ENCODE results near the gene CCDC126.

DNA sequence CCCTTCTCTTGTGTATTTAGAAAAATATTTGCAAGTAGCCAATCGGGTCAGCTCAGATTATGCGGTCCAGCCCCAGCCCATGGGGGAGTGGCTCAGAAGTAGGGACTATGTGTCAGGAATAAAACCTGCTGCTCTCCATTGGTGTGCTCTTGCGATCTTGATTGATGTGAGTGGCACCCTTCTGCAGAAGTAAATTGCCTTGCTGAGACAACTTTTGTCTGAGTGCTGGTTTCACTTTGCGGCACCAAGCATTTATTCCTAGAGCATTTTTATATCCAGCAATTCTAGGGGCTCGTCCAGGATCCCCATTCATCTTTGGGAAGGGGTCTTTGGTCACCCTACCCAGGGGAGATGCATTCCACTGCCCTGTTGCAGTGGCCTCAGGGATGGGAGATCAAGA, 56.8 kb downstream of the CCDC126 start:
- TF ChIP-seq, protein P1, sequence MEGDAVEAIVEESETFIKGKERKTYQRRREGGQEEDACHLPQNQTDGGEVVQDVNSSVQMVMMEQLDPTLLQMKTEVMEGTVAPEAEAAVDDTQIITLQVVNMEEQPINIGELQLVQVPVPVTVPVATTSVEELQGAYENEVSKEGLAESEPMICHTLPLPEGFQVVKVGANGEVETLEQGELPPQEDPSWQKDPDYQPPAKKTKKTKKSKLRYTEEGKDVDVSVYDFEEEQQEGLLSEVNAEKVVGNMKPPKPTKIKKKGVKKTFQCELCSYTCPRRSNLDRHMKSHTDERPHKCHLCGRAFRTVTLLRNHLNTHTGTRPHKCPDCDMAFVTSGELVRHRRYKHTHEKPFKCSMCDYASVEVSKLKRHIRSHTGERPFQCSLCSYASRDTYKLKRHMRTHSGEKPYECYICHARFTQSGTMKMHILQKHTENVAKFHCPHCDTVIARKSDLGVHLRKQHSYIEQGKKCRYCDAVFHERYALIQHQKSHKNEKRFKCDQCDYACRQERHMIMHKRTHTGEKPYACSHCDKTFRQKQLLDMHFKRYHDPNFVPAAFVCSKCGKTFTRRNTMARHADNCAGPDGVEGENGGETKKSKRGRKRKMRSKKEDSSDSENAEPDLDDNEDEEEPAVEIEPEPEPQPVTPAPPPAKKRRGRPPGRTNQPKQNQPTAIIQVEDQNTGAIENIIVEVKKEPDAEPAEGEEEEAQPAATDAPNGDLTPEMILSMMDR (IDR thresholded peaks at IDR 0.05; ENCODE audit: borderline replicate concordance, extremely low read depth, low read length, poor library complexity, severe bottlenecking) = no peak
- no peak for TF ChIP-seq EZH2 (IDR thresholded peaks at IDR 0.05; ENCODE audit: borderline replicate concordance, low read depth, low read length, severe bottlenecking)
